NCI-H1930 (cell line): Measurements from ENCODE around the gene NCBP2L.
"Not testable (repeated sequence)": the region's sequence is repeated elsewhere in the genome, so short reads cannot be mapped to it uniquely, and the experiment has no call there.

Source experiments
- DNase-seq, 2 experiments: peaks; one replicate each; lab custom pipeline; 2025; lab: John Stamatoyannopoulos, UW

Gene NCBP2L

DNA sequence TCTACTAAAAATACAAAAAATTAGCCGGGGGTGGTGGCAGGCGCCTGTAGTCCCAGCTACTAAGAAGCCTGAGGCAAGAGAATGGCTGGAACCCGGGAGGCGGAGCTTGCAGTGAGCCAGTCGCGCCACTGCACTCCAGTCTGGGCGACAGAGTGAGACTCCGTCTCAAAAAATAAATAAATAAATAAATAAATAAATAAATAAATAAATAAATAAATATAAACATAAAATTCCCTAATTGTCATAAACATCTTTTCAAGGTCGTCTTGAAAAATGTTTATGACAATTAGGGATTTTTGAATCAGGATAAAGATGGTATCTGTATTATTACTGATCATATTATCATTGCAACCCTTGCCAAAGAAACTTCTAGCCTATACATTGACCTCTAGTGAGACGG is 32.5 kb downstream of the NCBP2L start:
- not testable (repeated sequence) for DNase-seq

DNA sequence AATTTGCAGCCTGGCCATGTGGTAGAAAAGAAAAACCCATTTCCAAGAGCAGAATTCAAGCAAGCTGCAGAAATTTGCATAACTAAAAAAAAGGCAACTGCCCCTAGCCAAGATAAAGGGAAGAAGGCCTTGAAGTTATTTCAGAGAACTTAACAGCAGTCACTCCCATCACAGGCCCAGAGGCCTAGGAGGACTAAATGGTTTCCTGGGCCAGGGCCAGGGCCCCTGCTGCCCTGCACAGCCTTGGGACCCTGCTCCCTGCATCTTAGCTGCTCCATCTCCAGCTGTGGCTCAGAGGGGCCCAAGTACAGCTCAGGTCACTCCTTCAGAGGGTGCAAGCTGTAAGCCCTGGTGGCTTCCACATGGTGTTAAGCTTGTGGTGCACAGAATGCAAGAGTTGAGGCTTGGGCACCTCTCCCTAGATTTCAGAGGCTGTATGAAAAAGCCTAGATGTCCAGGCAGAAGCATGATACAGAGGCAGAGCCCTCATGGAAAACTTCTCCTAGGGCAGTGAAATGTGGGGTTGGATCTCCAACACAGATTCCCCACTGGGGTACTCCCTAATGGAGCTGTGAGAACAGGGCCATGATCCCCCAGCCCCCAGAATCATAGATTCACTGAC is 41.5 kb downstream of the NCBP2L start:
- DNase-seq: no peak

DNA sequence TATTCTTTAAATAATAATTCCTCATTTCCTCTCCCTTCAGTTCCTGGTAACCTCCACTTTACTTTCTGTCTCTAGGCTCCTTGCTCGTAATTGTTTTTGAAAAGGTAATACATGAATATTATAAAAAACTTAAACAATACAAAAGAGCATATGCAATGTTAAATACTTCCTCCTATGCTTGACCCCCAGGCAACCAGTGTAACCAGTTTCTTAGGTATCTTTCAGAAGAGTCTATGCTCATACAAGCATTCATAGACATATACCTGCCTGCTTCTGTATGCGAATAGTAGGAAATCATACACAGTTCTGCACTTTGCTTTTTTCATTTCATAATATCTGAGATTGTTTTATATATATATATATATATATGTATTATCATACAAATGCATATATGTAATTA is 45.5 kb downstream of the NCBP2L start:
- no peak for DNase-seq

DNA sequence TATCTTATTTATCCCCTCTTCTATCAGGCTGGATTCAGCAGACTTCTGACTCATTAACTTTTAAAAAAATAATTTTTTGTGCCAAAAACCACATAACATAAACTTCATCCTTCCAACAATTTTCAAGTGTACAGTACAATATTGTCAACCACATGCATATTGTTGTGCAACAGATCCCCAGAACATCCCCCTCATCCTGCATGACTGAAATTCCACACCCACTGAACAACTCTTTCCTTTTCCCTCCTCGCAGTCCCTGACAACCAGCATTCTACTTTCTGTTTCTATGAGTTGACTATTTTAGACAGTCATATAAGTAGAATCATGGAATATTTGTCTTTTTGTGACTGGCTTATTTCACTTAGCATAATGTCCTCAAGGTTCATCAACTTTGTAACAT is 45.9 kb downstream of the NCBP2L start:
- no peak for DNase-seq

DNA sequence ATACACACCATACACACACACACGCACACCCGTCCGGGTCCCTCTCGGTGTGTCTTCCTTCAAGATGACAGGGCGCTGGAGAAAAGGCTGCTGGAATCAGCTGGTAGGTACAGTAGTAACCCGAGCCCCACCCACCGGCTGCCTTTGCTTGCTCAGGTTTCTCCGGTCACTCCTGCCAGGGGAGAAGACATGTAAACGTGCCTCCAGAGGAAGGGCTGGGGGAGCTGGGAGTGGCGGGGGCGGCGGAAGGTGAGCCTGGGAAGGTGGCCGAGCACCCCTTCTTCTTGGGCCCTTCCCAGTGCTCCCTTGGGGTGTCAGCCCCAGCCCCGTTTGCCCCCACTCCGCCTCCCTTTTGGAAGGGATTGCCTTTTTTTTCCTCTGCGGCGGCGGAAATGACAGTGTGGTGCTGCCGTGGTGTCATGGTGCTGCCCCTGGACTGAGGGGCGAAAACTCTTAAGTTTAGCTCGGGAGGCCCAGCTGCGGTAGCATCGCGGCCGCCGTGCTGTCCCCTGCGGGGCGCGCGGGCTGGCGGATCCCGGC is 48.2 kb downstream of the NCBP2L start, which contains the start of gene MID2:
TSS of gene MID2 (plus strand) at position 169 of the 540 bp plus-strand sequence. CDS start 561 bp downstream, outside the sequence.
- peak in 1 of 2 experiments; percentile 1 for DNase-seq

DNA sequence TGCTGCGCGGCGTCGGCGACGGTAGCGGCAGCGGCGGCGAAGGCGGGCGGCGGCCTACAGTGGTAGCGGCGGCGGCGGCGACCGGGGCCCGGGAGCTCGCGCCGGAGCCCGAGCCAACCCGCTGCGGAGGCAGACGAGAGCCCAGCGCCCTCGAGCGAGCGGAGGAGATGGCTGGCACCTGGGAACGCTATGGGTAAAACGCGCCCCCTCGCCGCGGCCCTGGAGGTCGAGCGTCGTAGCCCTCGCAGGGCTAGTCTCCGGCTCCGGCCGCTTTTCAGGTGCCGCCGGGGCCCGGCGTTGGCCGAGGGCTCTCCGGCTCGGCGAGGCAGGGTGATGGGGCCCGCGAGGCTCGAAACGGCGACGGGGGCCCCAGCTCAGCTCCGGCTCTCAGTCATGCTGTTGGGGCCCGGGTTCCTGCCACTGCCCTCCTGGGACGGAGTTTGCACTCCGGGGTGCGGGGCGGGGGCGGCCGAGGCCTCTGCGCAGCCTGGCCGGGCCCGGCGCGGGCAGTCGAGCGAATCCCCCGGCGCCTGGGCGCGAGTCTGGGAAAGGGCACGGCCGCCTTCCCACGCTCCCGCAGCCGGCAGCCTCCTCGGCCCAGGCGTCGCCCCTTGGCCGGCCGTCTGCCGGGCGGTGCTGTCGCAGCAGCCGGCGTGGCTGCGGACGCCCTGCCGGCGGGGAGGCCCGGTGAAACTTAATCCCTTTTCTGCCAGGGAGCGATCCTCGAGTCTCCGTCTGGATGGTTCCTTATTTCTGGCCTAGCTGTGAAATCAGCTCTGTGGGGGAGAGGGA is 48.9 kb downstream of the NCBP2L start:
- peak; percentile 27 to 31 for DNase-seq

DNA sequence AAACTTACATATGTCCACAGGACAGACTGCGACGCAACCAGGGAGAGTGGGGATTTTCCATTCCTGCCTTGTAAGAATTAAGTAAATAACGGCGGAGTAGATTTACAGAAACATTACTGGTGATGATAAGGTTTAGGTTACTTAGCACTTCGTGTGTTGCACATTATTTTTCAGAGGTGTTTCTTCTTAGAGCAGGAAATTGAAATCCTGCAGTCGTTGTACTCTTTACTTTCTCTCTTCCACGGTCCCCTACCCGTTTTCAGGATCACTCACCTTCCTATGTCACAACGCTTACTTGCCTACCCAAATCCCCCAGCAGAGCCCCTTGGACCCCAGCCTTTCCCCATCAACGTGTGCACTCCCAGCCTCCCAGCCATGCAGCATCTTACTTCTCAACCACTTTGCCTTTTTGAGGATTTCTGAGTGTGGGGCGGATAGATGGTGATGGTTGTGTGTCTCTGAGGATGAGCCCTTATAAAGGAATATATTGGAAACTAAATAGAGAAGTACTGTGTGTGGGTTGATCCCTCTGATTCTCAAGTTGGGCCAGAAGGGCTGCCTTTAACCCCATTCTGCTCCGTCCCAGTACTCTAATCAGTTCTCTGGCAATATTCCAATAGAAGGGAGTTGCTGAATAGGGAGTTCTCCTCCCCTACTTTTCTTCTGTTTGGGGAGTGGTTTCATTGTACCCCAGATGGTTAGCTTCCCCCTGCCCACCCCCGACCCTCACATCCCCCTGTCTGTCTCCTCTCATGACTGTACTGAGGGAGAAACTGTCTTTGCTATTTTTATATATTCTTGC is 49.7 kb downstream of the NCBP2L start:
- no peak for DNase-seq

DNA sequence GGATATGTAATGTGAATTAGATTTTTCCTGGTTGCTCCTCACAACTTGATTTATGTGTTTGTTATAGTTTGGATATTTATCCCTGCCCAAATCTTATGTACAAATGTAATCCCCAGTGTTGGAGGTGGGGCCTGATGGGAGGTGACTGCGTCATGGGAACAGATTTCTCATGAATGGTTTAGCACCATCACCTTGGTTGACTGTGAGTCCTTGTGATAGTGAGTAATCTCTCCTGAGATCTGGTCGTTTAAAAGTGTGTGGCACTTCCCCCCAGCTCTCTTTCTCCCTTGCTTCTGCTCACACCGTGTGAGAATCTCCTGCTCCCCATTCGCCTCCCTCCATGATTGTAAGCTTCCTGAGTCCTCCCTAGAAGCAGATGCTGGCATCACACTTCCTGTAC is 50.3 kb downstream of the NCBP2L start:
- DNase-seq: no peak

DNA sequence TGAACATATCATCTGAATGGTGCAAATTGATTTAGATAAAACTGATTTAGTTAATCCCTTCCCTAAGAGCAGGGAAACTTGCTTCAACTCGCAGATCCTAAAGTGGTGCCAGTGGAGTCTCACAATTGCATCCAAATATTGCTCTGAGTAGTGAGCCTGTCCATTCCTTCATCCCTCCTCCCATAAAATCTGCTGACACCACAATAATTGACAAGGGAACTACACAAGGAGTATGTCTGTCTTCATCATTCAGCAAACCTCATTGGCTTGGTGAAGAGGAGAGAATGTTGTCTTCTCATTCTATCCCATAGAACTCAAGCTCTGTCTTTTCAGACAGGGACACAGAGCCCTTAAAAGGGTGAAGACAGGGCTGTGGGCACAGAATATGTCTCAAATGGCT is 52.3 kb downstream of the NCBP2L start:
- DNase-seq: no peak

DNA sequence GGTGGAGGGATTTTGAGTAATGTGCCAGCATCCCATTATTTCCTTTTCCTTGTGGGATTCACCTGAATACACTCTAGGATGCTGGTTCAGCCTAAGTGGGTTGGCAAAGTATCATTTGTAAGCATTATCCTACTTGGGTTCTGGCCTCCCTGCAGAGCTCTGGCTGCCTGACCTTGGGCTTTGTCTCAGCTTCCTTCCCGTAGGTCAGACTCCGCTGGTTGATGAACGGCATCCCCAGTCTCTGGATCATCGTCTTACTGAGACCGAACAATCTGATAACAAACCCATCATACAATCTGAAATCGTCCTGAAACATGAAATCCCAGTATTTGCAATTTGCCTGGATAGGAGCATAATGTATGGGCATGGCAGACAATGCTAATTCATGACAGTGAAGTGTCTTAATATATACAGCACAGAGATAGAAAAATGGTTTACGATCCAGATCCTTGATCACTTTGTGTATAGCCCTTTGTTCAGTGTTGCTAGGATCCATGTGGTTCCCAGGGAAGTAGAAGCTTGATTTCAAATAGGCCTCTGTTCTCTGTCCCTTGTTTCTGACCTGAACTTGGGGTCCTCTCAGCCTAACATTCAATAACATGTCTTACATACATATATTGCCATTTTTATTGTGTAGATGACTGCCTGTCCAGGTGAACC is 53.7 kb downstream of the NCBP2L start:
- DNase-seq: no peak

DNA sequence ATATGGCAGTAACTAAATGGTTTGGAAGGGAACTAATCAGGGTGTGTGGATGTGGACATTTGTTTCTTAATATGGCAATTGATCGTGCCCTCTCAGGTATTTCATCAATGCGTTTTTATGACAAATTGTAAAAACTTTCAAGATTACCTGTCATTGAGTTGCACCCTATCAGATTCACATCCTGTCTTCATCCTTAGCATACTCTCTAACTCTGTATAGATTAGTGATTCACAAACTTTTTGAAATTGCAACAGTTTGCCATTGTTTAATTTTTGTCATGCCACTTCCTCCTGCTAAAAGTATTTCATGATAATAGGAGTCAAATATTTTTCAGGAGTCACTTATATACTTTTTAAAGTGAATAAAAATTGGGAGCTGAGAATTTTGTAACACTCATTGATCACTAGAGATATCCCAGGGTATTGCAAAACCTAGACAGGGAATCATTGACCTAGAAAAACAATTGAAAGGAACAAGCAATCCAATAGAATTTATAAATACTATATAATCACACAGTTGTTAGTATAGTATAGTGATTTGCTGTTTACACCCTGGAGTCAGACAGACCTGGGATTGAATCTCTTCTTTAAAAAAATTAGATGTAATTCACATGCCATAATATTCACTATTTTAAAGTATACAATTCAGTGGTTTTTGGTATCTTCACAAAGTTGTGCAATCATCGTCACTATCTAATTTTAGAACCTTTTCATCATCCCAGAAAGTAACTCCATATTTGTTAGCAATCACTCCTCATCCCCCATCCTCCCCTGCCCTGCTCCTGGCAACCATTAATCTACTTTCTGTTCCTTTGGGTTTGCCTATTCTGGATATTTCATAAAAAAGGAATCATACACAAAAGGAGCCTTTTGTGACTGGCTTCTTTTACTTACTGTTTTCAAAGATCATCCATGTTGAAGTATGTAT is 57.0 kb downstream of the NCBP2L start:
- no peak for DNase-seq

DNA sequence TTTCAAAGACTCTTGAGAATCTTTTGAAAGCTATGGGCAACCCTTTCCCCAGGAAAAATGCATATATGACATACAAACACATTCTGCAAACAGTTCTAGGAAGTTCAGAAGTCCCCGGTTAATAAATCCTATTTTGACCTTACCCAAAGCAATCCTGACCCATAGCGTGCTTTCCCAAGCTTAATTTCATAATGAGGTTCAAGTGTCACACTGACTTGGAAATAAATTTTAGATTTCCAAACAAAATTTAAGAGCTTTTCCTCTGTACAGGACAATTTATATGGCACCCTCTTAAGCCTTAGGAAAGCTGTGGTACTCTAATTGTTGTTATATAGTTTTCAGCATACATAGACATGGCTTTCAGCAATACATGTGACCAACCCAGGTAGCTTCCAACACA is 59.4 kb downstream of the NCBP2L start:
- DNase-seq: no peak

DNA sequence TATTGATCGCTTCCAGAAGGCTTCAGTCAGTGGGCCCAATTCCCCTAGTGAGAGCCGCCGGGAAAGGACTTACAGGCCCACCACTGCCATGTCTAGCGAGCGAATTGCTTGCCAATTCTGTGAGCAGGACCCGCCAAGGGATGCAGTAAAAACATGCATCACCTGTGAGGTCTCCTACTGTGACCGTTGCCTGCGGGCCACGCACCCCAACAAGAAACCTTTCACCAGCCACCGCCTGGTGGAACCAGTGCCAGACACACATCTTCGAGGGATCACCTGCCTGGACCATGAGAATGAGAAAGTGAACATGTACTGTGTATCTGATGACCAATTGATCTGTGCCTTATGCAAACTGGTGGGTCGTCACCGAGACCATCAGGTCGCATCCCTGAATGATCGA is 63.4 kb downstream of the NCBP2L start:
- no peak for DNase-seq

DNA sequence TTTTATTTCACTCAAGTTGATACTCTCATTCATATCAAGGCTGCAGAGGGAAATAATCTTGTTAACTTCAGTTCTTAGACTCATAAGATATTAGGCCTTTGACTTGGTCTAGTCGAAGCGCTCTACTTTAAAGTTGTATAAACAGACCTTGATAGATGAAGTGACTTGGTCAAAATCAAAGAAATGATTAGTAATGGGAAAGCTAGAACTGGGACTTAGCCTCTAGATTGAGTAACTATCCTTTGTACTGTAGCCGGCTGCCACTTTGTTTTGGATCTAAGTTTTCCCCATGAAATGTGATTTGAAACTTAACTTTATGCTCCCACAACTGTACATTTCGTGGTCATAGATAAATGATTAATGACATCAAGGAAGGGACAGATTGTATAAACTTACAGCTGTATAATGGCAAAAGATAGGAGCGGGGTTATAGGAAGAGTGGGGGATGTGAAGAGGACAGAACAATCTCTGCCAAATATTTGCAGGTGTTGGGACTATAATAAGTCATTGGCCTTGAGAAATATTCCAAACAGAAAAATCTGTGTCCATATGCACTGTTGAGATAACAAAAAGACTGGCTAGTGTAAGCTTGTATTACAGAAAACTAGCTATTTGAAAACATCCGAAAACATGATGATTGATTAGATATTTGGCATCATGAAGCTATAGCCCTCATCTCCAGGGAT is 65.3 kb downstream of the NCBP2L start:
- DNase-seq: no peak
